GM12874 (cell line): ENCODE measurements around the gene MIAT.

ENCODE experiments used
- TF ChIP-seq, protein P1 (sequence below): IDR thresholded peaks from 2 replicates; pipeline ENCODE4 v1.5.1; 2011; ENCODE audit warnings: low read depth, mild to moderate bottlenecking, control low read depth, low read length, moderate library complexity; ENCODE audit not compliant: insufficient read depth

The MIAT gene

DNA sequence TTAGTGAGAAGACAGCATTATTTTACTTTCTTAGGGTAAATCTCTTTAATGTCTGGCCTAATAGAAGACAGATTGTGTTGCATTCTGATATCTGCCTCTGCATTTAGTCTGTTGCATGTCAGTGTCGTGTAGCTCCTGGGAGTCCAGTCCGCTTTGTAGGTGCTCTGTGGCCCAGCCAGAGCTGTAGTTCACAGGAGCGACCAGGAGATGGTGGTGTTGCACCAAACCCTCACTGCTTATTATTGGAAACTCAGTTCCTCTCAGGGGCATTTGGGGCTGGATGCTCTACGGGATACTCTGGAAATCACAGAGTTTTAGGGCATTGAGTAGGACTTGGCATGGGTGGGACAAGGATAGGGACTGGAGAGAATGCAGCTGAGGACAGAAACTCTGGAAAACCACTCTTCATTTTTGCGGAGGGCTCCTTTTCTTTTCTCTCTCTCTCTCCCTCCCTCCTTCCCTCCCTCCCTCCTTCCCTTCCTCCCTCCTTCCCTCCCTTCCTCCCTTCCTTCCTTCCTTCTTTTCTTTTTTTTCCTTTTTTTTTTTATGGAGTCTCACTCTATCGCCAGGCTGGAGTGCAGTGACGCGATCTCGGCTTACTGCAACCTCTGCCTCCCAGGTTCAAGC, 21.7 kb downstream of the MIAT start:
- TF ChIP-seq, protein P1, sequence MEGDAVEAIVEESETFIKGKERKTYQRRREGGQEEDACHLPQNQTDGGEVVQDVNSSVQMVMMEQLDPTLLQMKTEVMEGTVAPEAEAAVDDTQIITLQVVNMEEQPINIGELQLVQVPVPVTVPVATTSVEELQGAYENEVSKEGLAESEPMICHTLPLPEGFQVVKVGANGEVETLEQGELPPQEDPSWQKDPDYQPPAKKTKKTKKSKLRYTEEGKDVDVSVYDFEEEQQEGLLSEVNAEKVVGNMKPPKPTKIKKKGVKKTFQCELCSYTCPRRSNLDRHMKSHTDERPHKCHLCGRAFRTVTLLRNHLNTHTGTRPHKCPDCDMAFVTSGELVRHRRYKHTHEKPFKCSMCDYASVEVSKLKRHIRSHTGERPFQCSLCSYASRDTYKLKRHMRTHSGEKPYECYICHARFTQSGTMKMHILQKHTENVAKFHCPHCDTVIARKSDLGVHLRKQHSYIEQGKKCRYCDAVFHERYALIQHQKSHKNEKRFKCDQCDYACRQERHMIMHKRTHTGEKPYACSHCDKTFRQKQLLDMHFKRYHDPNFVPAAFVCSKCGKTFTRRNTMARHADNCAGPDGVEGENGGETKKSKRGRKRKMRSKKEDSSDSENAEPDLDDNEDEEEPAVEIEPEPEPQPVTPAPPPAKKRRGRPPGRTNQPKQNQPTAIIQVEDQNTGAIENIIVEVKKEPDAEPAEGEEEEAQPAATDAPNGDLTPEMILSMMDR: peak; percentile 88

DNA sequence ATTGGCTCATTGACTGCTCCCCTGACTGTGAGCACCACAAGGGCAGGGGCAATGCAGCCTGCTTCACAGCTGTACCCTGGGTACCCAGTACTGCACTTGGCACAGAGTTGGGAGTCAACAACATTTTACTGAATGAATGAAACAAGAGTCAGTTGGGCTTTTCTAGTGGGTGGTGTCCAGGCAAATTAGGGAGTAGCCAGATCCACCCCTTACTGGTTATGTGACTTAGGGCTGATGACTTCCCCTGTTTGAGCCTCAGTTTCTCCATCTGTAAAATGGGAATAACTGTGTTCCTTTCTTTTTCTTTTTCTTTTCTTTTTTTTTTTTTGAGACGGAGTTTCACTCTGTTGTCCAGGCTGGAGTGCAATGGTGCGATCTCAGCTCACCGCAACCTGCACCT, 23.1 kb downstream of the MIAT start:
- TF ChIP-seq, protein P1: no peak

DNA sequence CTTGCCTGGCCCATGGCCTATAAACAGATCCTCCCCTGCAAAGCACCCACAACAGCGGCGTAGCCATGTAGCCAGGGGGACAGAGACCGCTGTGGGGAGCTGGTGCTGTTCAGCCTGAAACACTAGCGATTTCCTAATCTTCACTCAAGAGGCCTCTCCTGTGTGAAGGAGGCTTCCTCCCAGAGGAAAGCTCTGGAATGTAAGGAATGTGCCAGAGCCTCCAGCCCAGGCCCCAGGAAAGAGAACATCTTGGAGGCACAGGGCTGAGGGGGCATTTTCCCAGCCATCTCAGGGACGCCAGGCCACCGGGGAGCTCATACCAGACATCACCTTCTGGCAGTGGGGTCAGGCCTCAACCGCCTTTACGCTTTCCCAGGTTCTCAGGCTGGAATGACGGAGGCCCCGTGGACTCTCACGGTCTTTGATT, 24.0 kb downstream of the MIAT start:
- TF ChIP-seq, protein P1: no peak

DNA sequence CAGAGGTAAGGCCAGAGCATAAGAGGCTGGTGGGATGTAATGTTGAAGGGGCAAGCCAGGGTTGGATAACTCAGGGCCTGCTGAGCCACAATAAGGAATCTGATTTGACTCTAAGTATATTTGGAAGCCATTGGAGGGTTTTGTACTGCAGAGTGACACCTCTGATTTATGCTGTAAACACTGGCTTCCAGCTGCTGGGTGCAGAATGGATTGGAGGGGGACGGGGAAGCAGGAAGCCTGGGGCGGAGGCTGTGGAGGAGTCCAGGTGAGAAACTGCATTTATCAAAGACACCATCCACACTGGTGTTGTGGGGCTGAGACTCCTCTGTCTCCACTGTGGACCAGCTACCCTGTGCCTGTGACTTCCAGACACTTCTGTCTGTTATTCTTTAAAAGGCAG, 26.8 kb downstream of the MIAT start:
- TF ChIP-seq, protein P1: no peak

DNA sequence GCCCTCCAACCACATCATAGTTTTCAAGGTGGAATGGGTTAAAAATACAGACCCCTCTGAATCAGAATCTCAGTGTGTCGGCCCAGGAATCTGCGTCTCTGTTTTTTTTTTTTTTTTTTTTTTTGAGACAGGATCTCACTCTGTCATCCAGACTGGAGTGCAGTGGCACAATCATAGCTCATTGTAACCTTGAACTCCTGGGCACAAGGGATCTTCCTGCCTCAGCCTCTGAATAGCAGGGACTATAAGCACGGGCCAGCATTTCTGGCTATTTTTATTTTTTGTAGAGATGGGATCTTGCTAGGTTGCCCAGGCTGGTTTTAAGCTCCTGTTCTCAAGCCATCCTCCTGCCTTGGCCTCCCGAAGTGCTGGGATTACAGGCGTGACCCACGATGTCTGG, 28.2 kb downstream of the MIAT start:
- TF ChIP-seq, protein P1: no peak

DNA sequence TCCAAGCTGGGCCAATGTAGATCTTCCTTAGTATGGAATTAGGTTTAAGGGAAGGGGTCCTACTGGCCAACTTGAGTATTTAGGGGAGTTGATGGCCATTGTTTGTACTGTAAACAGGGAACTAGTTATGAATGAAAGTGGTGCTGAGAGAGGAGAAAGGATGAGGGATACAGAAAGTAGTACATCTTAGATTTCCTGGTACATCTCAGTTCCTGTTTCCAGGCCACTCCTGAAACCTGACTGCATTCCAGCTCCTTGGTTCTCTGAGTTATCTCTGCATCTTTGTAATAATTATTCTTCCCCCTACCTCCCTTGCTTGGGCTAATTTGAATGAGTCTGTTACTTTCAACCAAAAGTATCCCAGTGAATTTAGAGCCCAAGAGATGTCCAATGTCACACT, 30.1 kb downstream of the MIAT start:
- TF ChIP-seq, protein P1: no peak

DNA sequence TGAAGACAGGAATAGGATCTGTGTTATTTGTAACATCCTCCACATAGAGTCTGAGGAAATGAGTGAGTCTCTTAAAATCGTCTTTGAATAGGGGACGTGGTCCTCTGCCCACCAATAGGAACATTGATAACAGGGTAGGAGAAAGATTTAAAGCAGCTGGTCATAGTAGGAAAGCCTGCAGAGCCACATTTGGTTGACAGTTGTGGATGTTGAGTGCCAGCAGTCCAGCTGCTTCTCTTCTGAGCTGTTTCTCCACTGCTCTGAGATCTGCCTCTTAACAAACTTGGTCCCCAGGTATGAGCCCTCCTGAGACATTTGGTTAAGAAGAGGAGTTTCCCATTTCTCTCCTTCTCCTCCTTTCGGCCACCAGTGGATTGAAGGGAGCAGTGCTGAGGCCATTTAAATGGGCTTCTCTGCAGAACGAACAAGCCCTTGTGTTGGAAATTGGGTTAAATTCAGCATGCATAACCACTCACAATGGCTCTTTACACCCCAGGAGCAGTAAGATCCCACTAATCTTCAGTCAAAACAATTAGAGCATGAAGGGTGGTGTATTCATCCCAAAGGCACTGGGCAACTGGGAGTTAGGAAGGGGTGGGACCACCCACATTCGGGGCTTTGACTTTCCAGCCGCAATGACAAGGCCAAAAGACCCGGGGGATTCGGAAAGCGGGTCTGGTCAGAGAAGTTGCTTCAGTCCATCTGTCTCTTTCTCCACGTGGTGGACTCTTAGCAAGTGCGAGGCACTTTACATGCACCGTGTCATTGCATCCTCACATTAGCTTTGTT, 32.3 kb downstream of the MIAT start:
- TF ChIP-seq, protein P1: no peak
